ENCODE results near the gene NEDD4L.

Gene NEDD4L

DNA sequence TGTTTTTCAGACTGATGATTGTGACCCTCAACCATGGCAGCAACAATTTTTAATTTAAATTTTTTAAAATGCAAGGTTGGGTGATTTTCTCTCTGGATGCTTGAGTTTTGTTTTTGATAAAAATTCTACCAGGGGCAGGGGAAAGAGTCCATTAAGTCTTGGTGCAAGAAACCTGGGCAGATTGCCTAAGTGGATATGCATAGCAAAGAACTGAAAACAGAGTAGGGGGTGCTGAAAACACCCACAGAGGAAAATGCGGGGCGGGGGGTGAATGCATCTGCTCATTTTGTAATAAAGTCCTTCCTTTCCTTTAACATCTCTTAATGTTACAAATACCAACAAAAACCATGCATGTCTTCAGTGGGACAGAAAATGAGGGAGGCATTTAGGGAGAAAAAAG, 138.0 kb downstream of the NEDD4L start:
- no peak for TF ChIP-seq FOXK2 (IDR thresholded peaks at IDR 0.05)
- no peak for TF ChIP-seq L3MBTL2 (conservative IDR thresholded peaks at IDR 0.05)
- no peak for TF ChIP-seq TARDBP (IDR thresholded peaks at IDR 0.05)
- TF ChIP-seq CTBP1 (IDR thresholded peaks at IDR 0.05; ENCODE audit: borderline replicate concordance): no peak
- TF ChIP-seq, protein P1, sequence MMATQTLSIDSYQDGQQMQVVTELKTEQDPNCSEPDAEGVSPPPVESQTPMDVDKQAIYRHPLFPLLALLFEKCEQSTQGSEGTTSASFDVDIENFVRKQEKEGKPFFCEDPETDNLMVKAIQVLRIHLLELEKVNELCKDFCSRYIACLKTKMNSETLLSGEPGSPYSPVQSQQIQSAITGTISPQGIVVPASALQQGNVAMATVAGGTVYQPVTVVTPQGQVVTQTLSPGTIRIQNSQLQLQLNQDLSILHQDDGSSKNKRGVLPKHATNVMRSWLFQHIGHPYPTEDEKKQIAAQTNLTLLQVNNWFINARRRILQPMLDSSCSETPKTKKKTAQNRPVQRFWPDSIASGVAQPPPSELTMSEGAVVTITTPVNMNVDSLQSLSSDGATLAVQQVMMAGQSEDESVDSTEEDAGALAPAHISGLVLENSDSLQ (IDR thresholded peaks at IDR 0.05): no peak
- no peak for TF ChIP-seq FOXM1 (IDR thresholded peaks at IDR 0.05; ENCODE audit: borderline replicate concordance)
- no peak for TF ChIP-seq SP1 (IDR thresholded peaks at IDR 0.05)
- no peak for TF ChIP-seq BHLHE40 (IDR thresholded peaks at IDR 0.05; ENCODE audit: borderline replicate concordance)
- TF ChIP-seq ARNT (IDR thresholded peaks at IDR 0.05): no peak
- TF ChIP-seq HDGF (IDR thresholded peaks at IDR 0.05; ENCODE audit: borderline replicate concordance): no peak
- no peak for TF ChIP-seq FOXA1 (IDR thresholded peaks at IDR 0.05)
- TF ChIP-seq LEF1 (IDR thresholded peaks at IDR 0.05; ENCODE audit: borderline replicate concordance): no peak
- TF ChIP-seq ELF4 (IDR thresholded peaks at IDR 0.05): no peak
- no peak for TF ChIP-seq SUZ12 (IDR thresholded peaks at IDR 0.05)
- CTCF ChIA-PET: interaction anchor here (0.6 to 1.2 kb wide), 3 partner anchors 9 to 95 kb away, joined by 3 to 4 read pairs (median 4); no protein-coding TSS in a partner anchor
- DNase-seq (ENCODE audit: extremely low spot score): no peak
- POLR2A ChIA-PET: no interaction called here

DNA sequence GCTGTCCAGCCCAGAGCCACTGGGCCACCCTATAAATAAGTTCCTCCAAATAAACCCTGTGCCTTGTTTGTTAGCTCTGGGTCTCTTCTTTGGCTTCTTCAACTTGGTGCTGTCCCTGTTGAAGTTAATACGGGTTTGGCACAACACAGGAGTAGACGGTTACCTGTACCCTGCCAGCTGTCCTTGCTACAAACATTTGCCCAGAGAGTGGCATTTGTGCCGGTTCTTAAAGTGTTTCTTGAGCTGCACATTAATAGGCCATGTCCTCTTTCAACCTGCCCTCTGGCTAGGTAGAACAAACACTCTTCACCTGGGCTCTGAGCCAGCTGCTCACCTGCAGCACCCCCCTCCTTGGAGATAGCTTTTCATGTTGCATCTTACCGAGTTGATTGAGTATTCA, 139.2 kb downstream of the NEDD4L start:
- POLR2A ChIA-PET: no interaction called here
- CTCF ChIA-PET: interaction anchor here (0.8 kb wide), 1 partner anchor 224 kb away, joined by 8 read pairs; no protein-coding TSS in a partner anchor
- no peak for DNase-seq (ENCODE audit: extremely low spot score)
- TF ChIP-seq SP1 (IDR thresholded peaks at IDR 0.05): no peak
- TF ChIP-seq LEF1 (IDR thresholded peaks at IDR 0.05; ENCODE audit: borderline replicate concordance): no peak
- no peak for TF ChIP-seq FOXM1 (IDR thresholded peaks at IDR 0.05; ENCODE audit: borderline replicate concordance)
- no peak for TF ChIP-seq BHLHE40 (IDR thresholded peaks at IDR 0.05; ENCODE audit: borderline replicate concordance)
- no peak for TF ChIP-seq SUZ12 (IDR thresholded peaks at IDR 0.05)
- TF ChIP-seq FOXK2 (IDR thresholded peaks at IDR 0.05): no peak
- TF ChIP-seq CTBP1 (IDR thresholded peaks at IDR 0.05; ENCODE audit: borderline replicate concordance): no peak
- TF ChIP-seq TARDBP (IDR thresholded peaks at IDR 0.05): no peak
- no peak for TF ChIP-seq FOXA1 (IDR thresholded peaks at IDR 0.05)
- TF ChIP-seq ELF4 (IDR thresholded peaks at IDR 0.05): no peak
- TF ChIP-seq HDGF (IDR thresholded peaks at IDR 0.05; ENCODE audit: borderline replicate concordance): no peak
- TF ChIP-seq ARNT (IDR thresholded peaks at IDR 0.05): no peak

DNA sequence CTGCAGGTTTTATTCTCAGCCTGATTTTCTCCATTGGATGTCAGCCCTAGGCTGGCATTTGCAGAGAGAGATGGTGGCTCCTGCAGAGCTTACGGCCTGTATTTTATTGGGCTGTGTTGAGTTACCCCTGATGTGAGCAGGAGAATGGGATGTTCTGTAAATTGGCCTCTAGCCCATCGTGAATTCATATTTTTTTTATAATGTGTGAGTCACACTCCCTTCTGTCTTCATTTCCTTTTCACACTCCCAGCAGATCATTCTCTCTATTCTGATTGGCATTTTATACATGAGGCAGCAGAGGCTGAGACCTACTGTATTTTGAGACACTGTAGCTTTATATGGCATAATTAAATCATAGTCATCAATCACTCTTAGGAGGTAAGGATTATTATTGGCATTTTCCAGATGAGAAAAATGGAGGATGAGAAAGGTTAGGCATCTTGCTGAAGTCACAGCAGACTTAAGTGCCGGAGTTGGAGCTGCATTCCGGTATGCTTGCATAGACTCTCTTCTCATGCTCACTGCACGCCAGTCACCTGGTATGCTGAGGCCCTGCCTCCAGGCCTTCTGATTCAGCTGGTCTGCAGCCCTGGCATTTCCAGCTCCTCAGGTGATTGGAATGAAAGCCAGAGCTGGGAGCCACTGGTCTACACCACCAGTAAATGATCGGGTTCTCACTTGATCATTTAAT, 142.4 kb downstream of the NEDD4L start:
- ChIA-PET POLR2A (no interaction called here), CTCF (no interaction called here)
- no peak for TF ChIP-seq FOXM1 (IDR thresholded peaks at IDR 0.05; ENCODE audit: borderline replicate concordance)
- TF ChIP-seq ARNT (IDR thresholded peaks at IDR 0.05): no peak
- TF ChIP-seq TARDBP (IDR thresholded peaks at IDR 0.05): no peak
- no peak for TF ChIP-seq NFRKB (IDR thresholded peaks at IDR 0.05)
- TF ChIP-seq SUZ12 (IDR thresholded peaks at IDR 0.05): no peak
- TF ChIP-seq SP1 (IDR thresholded peaks at IDR 0.05): no peak
- TF ChIP-seq ELF4 (IDR thresholded peaks at IDR 0.05): no peak
- TF ChIP-seq FOXK2 (IDR thresholded peaks at IDR 0.05): no peak
- TF ChIP-seq, protein P1 (IDR thresholded peaks at IDR 0.05): no peak
- no peak for TF ChIP-seq BHLHE40 (IDR thresholded peaks at IDR 0.05; ENCODE audit: borderline replicate concordance)
- TF ChIP-seq CTBP1 (IDR thresholded peaks at IDR 0.05; ENCODE audit: borderline replicate concordance): no peak
- no peak for TF ChIP-seq LEF1 (IDR thresholded peaks at IDR 0.05; ENCODE audit: borderline replicate concordance)
- no peak for TF ChIP-seq L3MBTL2 (conservative IDR thresholded peaks at IDR 0.05)
- TF ChIP-seq FOXA1 (IDR thresholded peaks at IDR 0.05): no peak
- no peak for DNase-seq (ENCODE audit: extremely low spot score)

DNA sequence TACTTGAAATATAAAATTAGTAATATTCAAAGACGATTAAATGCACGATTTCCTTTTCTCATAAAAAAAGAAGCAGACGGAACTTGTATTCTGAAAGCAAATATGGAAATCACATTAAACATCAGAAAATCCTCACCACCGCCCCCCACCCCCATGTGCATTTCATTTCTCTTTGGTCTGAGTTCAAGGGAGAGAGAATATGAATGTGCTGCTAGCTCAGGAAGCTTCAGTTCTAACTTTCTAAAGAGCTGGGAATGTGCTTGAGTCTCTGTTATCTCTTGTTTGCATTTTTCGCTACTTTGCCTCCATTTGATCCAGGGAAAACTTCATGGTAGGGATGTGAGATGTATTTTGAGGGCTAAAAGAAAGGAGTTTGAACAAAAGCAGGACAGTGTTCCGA, 143.6 kb downstream of the NEDD4L start:
- no peak for TF ChIP-seq ARNT (IDR thresholded peaks at IDR 0.05)
- TF ChIP-seq FOXK2 (IDR thresholded peaks at IDR 0.05): no peak
- no peak for TF ChIP-seq SUZ12 (IDR thresholded peaks at IDR 0.05)
- no peak for TF ChIP-seq FOXM1 (IDR thresholded peaks at IDR 0.05; ENCODE audit: borderline replicate concordance)
- no peak for TF ChIP-seq LEF1 (IDR thresholded peaks at IDR 0.05; ENCODE audit: borderline replicate concordance)
- no peak for TF ChIP-seq ZNF384 (IDR thresholded peaks at IDR 0.05)
- TF ChIP-seq SP1 (IDR thresholded peaks at IDR 0.05): no peak
- POLR2A ChIA-PET: no interaction called here
- DNase-seq (ENCODE audit: extremely low spot score): no peak
- CTCF ChIA-PET: no interaction called here

DNA sequence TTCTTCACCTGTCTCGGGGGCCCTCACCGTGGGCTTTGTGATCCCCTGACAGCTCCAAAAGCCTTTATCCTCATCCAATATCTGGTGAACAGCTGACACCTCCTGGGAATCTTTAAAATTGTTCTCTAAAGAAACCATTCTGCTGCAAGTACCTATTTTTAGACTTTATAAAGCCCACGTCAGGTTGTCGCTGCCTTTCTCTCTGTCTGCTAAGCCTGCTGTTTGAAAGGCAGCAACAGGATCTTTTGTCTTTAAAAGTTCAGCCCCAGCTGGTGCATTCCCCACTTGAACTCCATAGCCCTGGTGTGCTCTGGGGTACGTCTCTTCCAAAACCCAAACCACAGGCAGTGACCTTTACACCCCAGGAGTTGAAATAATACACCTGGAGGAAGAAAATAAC, 145.0 kb downstream of the NEDD4L start:
- ChIA-PET CTCF (no interaction called here), POLR2A (no interaction called here)
- DNase-seq (ENCODE audit: extremely low spot score): no peak
- TF ChIP-seq LEF1 (IDR thresholded peaks at IDR 0.05; ENCODE audit: borderline replicate concordance) (no peak), ZNF384 (IDR thresholded peaks at IDR 0.05) (no peak), L3MBTL2 (conservative IDR thresholded peaks at IDR 0.05) (no peak), ELF4 (IDR thresholded peaks at IDR 0.05) (no peak), SP1 (IDR thresholded peaks at IDR 0.05) (no peak), CTBP1 (IDR thresholded peaks at IDR 0.05; ENCODE audit: borderline replicate concordance) (no peak), HDGF (IDR thresholded peaks at IDR 0.05; ENCODE audit: borderline replicate concordance) (no peak), NFRKB (IDR thresholded peaks at IDR 0.05) (no peak), FOXM1 (IDR thresholded peaks at IDR 0.05; ENCODE audit: borderline replicate concordance) (no peak)

DNA sequence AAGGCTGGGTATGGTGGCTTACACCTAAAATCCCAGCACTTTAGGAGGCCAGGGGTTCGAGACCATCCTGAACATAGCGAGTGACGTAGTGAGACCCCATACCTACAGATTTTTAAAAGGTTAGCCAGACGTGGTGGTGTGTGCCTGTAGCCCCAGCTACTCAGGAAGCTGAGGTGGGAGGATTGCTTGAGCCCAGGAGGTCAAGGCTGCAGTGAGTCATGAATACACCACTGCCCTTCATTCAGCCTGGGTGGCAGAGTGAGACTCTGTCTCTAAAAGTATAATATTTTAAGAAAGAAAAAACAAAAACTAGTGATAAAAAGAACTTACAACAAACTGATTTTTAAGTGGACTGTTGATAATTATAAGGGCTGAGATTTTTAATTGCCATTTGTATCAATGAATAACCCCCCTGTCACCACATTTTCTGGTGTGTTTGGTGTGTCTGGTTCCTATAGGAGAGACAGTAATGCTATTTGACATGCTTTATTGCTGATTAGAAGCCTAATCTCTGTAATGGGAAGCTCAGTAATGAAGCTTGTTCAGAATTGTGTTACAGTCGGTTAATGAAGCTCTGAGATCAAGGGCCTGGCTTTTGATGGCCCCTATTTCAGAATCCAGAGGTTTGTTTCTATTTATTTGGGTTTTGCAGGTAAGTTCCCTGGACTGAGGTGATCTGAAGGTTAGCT, 147.0 kb downstream of the NEDD4L start:
- DNase-seq (ENCODE audit: extremely low spot score): no peak
- TF ChIP-seq FOXA1 (IDR thresholded peaks at IDR 0.05): no peak
- no peak for TF ChIP-seq ARNT (IDR thresholded peaks at IDR 0.05)
- TF ChIP-seq HDGF (IDR thresholded peaks at IDR 0.05; ENCODE audit: borderline replicate concordance): no peak
- no peak for TF ChIP-seq BHLHE40 (IDR thresholded peaks at IDR 0.05; ENCODE audit: borderline replicate concordance)
- TF ChIP-seq SP1 (IDR thresholded peaks at IDR 0.05): no peak
- no peak for TF ChIP-seq ELF4 (IDR thresholded peaks at IDR 0.05)
- TF ChIP-seq NFRKB (IDR thresholded peaks at IDR 0.05): no peak
- TF ChIP-seq, protein P1 (IDR thresholded peaks at IDR 0.05): no peak
- no peak for TF ChIP-seq LEF1 (IDR thresholded peaks at IDR 0.05; ENCODE audit: borderline replicate concordance)
- TF ChIP-seq L3MBTL2 (conservative IDR thresholded peaks at IDR 0.05): no peak
- TF ChIP-seq TARDBP (IDR thresholded peaks at IDR 0.05): no peak
- ChIA-PET CTCF (interaction anchor here (0.9 to 1.2 kb wide), 2 partner anchors 10 to 131 kb away, joined by 3 to 8 read pairs; no protein-coding TSS in a partner anchor), POLR2A (no interaction called here)
